OCI-LY1 (cell line): ENCODE data around the gene PRR15L.

Experiments
- H2AFZ ChIP-seq: fragments of 200-600 bp; sonication (generic), shearing (Covaris generic); 2 replicates; pipeline ENCODE4 v1.6.0; 2014; ENCODE audit warnings: antibody characterized with exemption, mild to moderate bottlenecking, low read length
- H3F3A ChIP-seq: fragments of 200-600 bp; sonication (generic), shearing (Covaris generic); 2 replicates; pipeline ENCODE4 v1.6.0; 2014; ENCODE audit warnings: mild to moderate bottlenecking, antibody characterized with exemption, low read length, moderate library complexity; ENCODE audit not compliant: insufficient read depth
- H3K27ac ChIP-seq: fragments of 200-600 bp; sonication (generic); 2 replicates; pipeline ENCODE4 v1.5.1; 2014; ENCODE audit warnings: low read length, mixed run types, mild to moderate bottlenecking, low read depth; ENCODE audit not compliant: poor library complexity, severe bottlenecking
- H3K27me3 ChIP-seq: fragments of 200-600 bp; sonication (generic); 2 replicates; pipeline ENCODE4 v1.6.0; 2014; ENCODE audit warnings: antibody characterized with exemption, mild to moderate bottlenecking, low read length, moderate library complexity; ENCODE audit not compliant: insufficient read depth
- H3K36me3 ChIP-seq: fragments of 200-600 bp; sonication (generic); 2 replicates; pipeline ENCODE4 v1.6.1; 2014; ENCODE audit warnings: mild to moderate bottlenecking, antibody characterized with exemption, low read length, moderate library complexity, mixed read lengths; ENCODE audit not compliant: insufficient read depth
- H3K4me1 ChIP-seq: fragments of 200-600 bp; sonication (generic); 2 replicates; pipeline ENCODE4 v1.5.1; 2014; ENCODE audit warnings: mild to moderate bottlenecking, low read length, moderate library complexity; ENCODE audit not compliant: insufficient read depth, severe bottlenecking
- H3K4me2 ChIP-seq: fragments of 200-600 bp; sonication (generic), shearing (Covaris generic); 2 replicates; pipeline ENCODE4 v1.6.1; 2014; ENCODE audit warnings: low read length
- H3K4me3 ChIP-seq: fragments of 200-600 bp; sonication (generic); 2 replicates; pipeline ENCODE4 v1.5.1; 2014; ENCODE audit warnings: low read length, low read depth, mild to moderate bottlenecking, mixed read lengths; ENCODE audit not compliant: poor library complexity, severe bottlenecking
- H3K79me2 ChIP-seq: fragments of 200-600 bp; shearing (Covaris generic); 2 replicates; pipeline ENCODE4 v1.6.1; 2016; ENCODE audit warnings: mixed run types, low read length, mixed read lengths; ENCODE audit not compliant: insufficient read depth
- H3K9ac ChIP-seq: fragments of 200-600 bp; sonication (generic), shearing (Covaris generic); 2 replicates; pipeline ENCODE4 v1.6.1; 2014; ENCODE audit warnings: mild to moderate bottlenecking, low read length, mixed read lengths
- H3K9me2 ChIP-seq: fragments of 200-600 bp; sonication (generic), shearing (Covaris generic); 2 replicates; pipeline ENCODE4 v1.6.1; 2014; ENCODE audit warnings: low read depth, mild to moderate bottlenecking, low read length, mixed read lengths
- H3K9me3 ChIP-seq: fragments of 200-600 bp; shearing (Covaris generic); 2 replicates; pipeline ENCODE4 v1.6.1; 2014; ENCODE audit warnings: low read length, mixed read lengths
- H4K20me1 ChIP-seq: fragments of 200-600 bp; sonication (generic), shearing (Covaris generic); 2 replicates; pipeline ENCODE4 v1.6.0; 2016; ENCODE audit warnings: mild to moderate bottlenecking, low read length; ENCODE audit not compliant: insufficient read depth
- CTCF ChIP-seq: fragments of 200-600 bp; sonication (generic), shearing (Covaris generic); IDR thresholded peaks from 2 replicates; pipeline ENCODE4 v1.5.1; 2017; ENCODE audit warnings: mild to moderate bottlenecking, antibody characterized with exemption, low read length, moderate library complexity, mixed read lengths
- EZH2 ChIP-seq: fragments of 200-600 bp; sonication (generic), shearing (Covaris generic); IDR thresholded peaks from 2 replicates; pipeline ENCODE4 v1.8.0; 2017; ENCODE audit warnings: borderline replicate concordance, mixed run types, mild to moderate bottlenecking, antibody characterized with exemption, low read length, moderate library complexity, mixed read lengths

PRR15L gene

GRCh38 chr17:47956791-47957590 is 692 bp downstream of the PRR15L start:
- no peaks in the 10 kb centered on the region for H3K4me1 ChIP-seq
- no peaks in the 10 kb centered on the region for H3K9me2 ChIP-seq
- no peak overlapping the region for H3K9ac ChIP-seq
- no peak overlapping the region for H3K27ac ChIP-seq
- no peak overlapping the region for H3K4me3 ChIP-seq
- TF ChIP-seq CTCF (no peak), EZH2 (no peak)
- no peak overlapping the region for H3K4me2 ChIP-seq
- no peak overlapping the region for H2AFZ ChIP-seq
- no peaks in the 10 kb centered on the region for H3K27me3 ChIP-seq
- no peaks in the 10 kb centered on the region for H4K20me1 ChIP-seq
- H3K79me2 ChIP-seq = no peaks in the 10 kb centered on the region
- H3K36me3 ChIP-seq = no peaks in the 10 kb centered on the region; the same call in 1 of the 2 replicates
- H3K9me3 ChIP-seq = no peaks in the 10 kb centered on the region
- no peaks in the 10 kb centered on the region for H3F3A ChIP-seq

- H3K9me3 ChIP-seq = no peaks in the 10 kb centered on the region
- H3K4me1 ChIP-seq = no peaks in the 10 kb centered on the region
- H3K36me3 ChIP-seq = peaks cover 7% of the 10 kb centered on the region
These were observed 1.9 kb downstream of the PRR15L start for GRCh38 chr17:47955497-47956461.

GRCh38 chr17:47953909-47954308 is 3.8 kb downstream of the PRR15L start:
- Histone ChIP-seq H3K27ac (no peak overlapping the region), H3K9me3 (no peaks in the 10 kb centered on the region), H3K79me2 (no peaks in the 10 kb centered on the region), H3K9ac (no peak overlapping the region), H4K20me1 (no peaks in the 10 kb centered on the region), H2AFZ (no peak overlapping the region), H3K4me2 (no peak overlapping the region), H3K36me3 (peaks cover 18% of the 10 kb centered on the region), H3K4me3 (no peak overlapping the region), H3K4me1 (peaks cover 11% of the 10 kb centered on the region), H3K27me3 (no peaks in the 10 kb centered on the region), H3F3A (no peaks in the 10 kb centered on the region), H3K9me2 (no peaks in the 10 kb centered on the region)
- no peak for TF ChIP-seq EZH2
- TF ChIP-seq CTCF = no peak

More at GRCh38 chr17:47955497-47956461, 1.9 kb downstream of the PRR15L start:
- no peak overlapping the region for H3K4me2 ChIP-seq
- H3K27me3 ChIP-seq = no peaks in the 10 kb centered on the region
- H3F3A ChIP-seq = no peaks in the 10 kb centered on the region
- no peaks in the 10 kb centered on the region for H4K20me1 ChIP-seq
- TF ChIP-seq CTCF (no peak), EZH2 (no peak)
- no peaks in the 10 kb centered on the region for H3K79me2 ChIP-seq
- H3K4me3 ChIP-seq = no peak overlapping the region
- H2AFZ ChIP-seq = no peak overlapping the region
- H3K9ac ChIP-seq = no peak overlapping the region
- no peaks in the 10 kb centered on the region for H3K9me2 ChIP-seq
- no peak overlapping the region for H3K27ac ChIP-seq
